ENCODE results near the gene NTRK2. TPM values are rescaled to one million over a fixed set of nuclear protein-coding genes. Genes with fewer than 3 reads are reported as not detected.

The NTRK2 gene
- total RNA-seq, 1 experiment from 2014 or later = not detected

- Histone ChIP-seq H3K27ac (no peak overlapping the region), H3K27me3 (ENCODE audit: insufficient read depth, low read depth) (peaks cover 27% of the 10 kb centered on the region; the same call in 1 of the 2 replicates), H3F3A (ENCODE audit: insufficient read depth, low read depth) (no peaks in the 10 kb centered on the region), H3K4me3 (no peak overlapping the region), H3K9me2 (ENCODE audit: insufficient read depth) (no peaks in the 10 kb centered on the region), H2AFZ (no peak overlapping the region), H3K9me3 (ENCODE audit: insufficient read depth, low read depth) (no peaks in the 10 kb centered on the region), H3K4me2 (no peak overlapping the region), H3K36me3 (ENCODE audit: low read depth) (no peaks in the 10 kb centered on the region), H3K79me2 (ENCODE audit: low read depth) (no peaks in the 10 kb centered on the region), H4K20me1 (ENCODE audit: insufficient read depth) (no peaks in the 10 kb centered on the region), H3K4me1 (replicated peaks; ENCODE audit: insufficient read depth) (no peaks in the 10 kb centered on the region)
- POLR2A ChIA-PET (ENCODE audit: unreplicated experiment) = no interaction called here
- CTCF ChIA-PET = no interaction called here
- intact Hi-C loops (cut with micrococcal nuclease; ENCODE audit: unreplicated experiment) = no loop called here
- DNase-seq = no peak
- TF ChIP-seq EZH2 (IDR thresholded peaks at IDR 0.05; ENCODE audit: low read depth) (no peak), CTCF (conservative IDR thresholded peaks at IDR 0.05) (no peak)
- no TSS peak for BruUV-seq (replicated peaks)
Observed at GRCh38 chr9:84893419-84894128, 224.0 kb downstream of the NTRK2 start.

DNA sequence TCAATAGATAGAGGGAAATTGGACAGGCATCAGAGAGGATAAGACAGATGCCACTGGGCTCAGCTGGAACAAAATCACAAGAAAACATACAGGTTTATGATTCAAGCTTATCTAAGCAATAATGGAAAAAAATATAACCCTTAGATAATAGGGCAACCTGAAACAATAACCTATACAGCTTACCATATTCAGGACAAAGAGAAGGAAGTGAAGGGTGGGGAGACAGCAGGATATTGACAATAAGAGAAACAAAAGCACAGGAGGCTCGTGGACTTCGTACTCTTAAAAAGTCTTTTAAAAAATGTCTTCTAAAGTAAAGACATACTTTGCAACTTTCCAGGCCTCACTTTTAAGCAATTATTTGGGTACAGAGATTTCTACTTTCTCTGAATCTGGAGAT, 225.3 kb downstream of the NTRK2 start:
- no peak for DNase-seq
- Histone ChIP-seq H3K4me1 (replicated peaks; ENCODE audit: insufficient read depth) (no peaks in the 10 kb centered on the region), H3F3A (ENCODE audit: insufficient read depth, low read depth) (no peaks in the 10 kb centered on the region), H3K27ac (no peak overlapping the region), H3K4me3 (no peak overlapping the region), H3K9me2 (ENCODE audit: insufficient read depth) (no peaks in the 10 kb centered on the region), H3K36me3 (ENCODE audit: low read depth) (no peaks in the 10 kb centered on the region), H3K4me2 (no peak overlapping the region), H4K20me1 (ENCODE audit: insufficient read depth) (no peaks in the 10 kb centered on the region), H3K9me3 (ENCODE audit: insufficient read depth, low read depth) (no peaks in the 10 kb centered on the region), H3K27me3 (ENCODE audit: insufficient read depth, low read depth) (peaks cover 33% of the 10 kb centered on the region; the same call in 1 of the 2 replicates), H2AFZ (no peak overlapping the region), H3K79me2 (ENCODE audit: low read depth) (no peaks in the 10 kb centered on the region)
- CTCF ChIA-PET = no interaction called here
- intact Hi-C loops (cut with micrococcal nuclease; ENCODE audit: unreplicated experiment) = no loop called here
- no peak for TF ChIP-seq EZH2 (IDR thresholded peaks at IDR 0.05; ENCODE audit: low read depth)
- no peak for TF ChIP-seq CTCF (conservative IDR thresholded peaks at IDR 0.05)
- POLR2A ChIA-PET (ENCODE audit: unreplicated experiment) = no interaction called here
- no TSS peak for BruUV-seq (replicated peaks)

GRCh38 chr9:84897362-84898094, 228.0 kb downstream of the NTRK2 start:
- CTCF ChIA-PET = no interaction called here
- BruUV-seq (replicated peaks) = no TSS peak

More at GRCh38 chr9:84897362-84898094, 228.0 kb downstream of the NTRK2 start:
- Histone ChIP-seq H3K4me2 (no peak overlapping the region), H3K27ac (no peak overlapping the region), H3K4me1 (replicated peaks; ENCODE audit: insufficient read depth) (no peaks in the 10 kb centered on the region), H4K20me1 (ENCODE audit: insufficient read depth) (no peaks in the 10 kb centered on the region), H3K4me3 (no peak overlapping the region), H3K79me2 (ENCODE audit: low read depth) (no peaks in the 10 kb centered on the region), H3K27me3 (ENCODE audit: insufficient read depth, low read depth) (peaks cover 23% of the 10 kb centered on the region; the same call in 1 of the 2 replicates), H3K9me3 (ENCODE audit: insufficient read depth, low read depth) (no peaks in the 10 kb centered on the region), H2AFZ (no peak overlapping the region), H3F3A (ENCODE audit: insufficient read depth, low read depth) (no peaks in the 10 kb centered on the region), H3K9me2 (ENCODE audit: insufficient read depth) (no peaks in the 10 kb centered on the region), H3K36me3 (ENCODE audit: low read depth) (no peaks in the 10 kb centered on the region)
- TF ChIP-seq EZH2 (IDR thresholded peaks at IDR 0.05; ENCODE audit: low read depth) (no peak), CTCF (conservative IDR thresholded peaks at IDR 0.05) (no peak)
- no peak for DNase-seq
- intact Hi-C loops (cut with micrococcal nuclease; ENCODE audit: unreplicated experiment) = no loop called here
- POLR2A ChIA-PET (ENCODE audit: unreplicated experiment) = no interaction called here
